H1 (cell line): ENCODE measurements around the gene G2E3. TPM values are rescaled to one million over a fixed set of nuclear protein-coding genes. Genes with fewer than 3 reads are reported as not detected.

Source experiments
- CTCF ChIA-PET: fragments of 300-600 bp; sonication (Branson Sonifier 250); formaldehyde crosslinking; loops from one replicate; lab custom pipeline; 2021; ENCODE audit not compliant: partially characterized antibody; lab: Charles Lee
- POLR2A ChIA-PET: fragments of 300-600 bp; sonication (Branson Sonifier 250); formaldehyde crosslinking; loops from one replicate; lab custom pipeline; 2021; ENCODE audit warnings: inconsistent platforms; ENCODE audit not compliant: partially characterized antibody; lab: Charles Lee
- DNase-seq, 2 experiments: peaks; one replicate each; pipeline versions ENCODE4 v3.0.0 to v3.0.0-alpha.2; 2010 to 2022; ENCODE audit warnings: low spot score in 2 of 2, low read depth in 1 of 2, mixed read lengths in 1 of 2
- FAIRE-seq: peaks from 2 replicates; lab custom pipeline; 2011; peaks lifted over from hg19 to GRCh38; lab: Jason Lieb, UNC
- H2AFZ ChIP-seq: 2 replicates; pipeline ENCODE4 v1.8.1; 2012; ENCODE audit warnings: low read length, inconsistent platforms
- H2AK5ac ChIP-seq: 2 replicates; pipeline ENCODE4 v1.6.1; 2013; ENCODE audit warnings: low read depth, low read length
- H2BK120ac ChIP-seq: replicated peaks from 2 replicates; pipeline ENCODE3; 2013; ENCODE audit warnings: low read depth, low read length, inconsistent platforms
- H2BK12ac ChIP-seq: 2 replicates; pipeline ENCODE4 v1.6.1; 2013; ENCODE audit warnings: low read depth, low read length
- H2BK15ac ChIP-seq: 2 replicates; pipeline ENCODE4 v1.6.1; 2013; ENCODE audit warnings: low read length
- H2BK20ac ChIP-seq: 2 replicates; pipeline ENCODE4 v1.6.1; 2013; ENCODE audit warnings: low read length
- H2BK5ac ChIP-seq: 2 replicates; pipeline ENCODE4 v1.6.1; 2013; ENCODE audit warnings: low read depth, low read length
- H3K14ac ChIP-seq: 2 replicates; pipeline ENCODE4 v1.6.1; 2013; ENCODE audit warnings: inconsistent platforms; ENCODE audit not compliant: insufficient read length
- H3K18ac ChIP-seq: 2 replicates; pipeline ENCODE4 v1.6.1; 2013; ENCODE audit warnings: low read length; ENCODE audit errors: extremely low read depth
- H3K23ac ChIP-seq: 2 replicates; pipeline ENCODE4 v1.6.1; 2013; ENCODE audit warnings: inconsistent platforms; ENCODE audit not compliant: insufficient read length
- H3K23me2 ChIP-seq: 2 replicates; pipeline ENCODE4 v1.6.1; 2013; ENCODE audit warnings: low read depth, low read length
- H3K27ac ChIP-seq: 2 replicates; pipeline ENCODE4 v1.6.1; 2011; ENCODE audit warnings: low read depth, low read length, inconsistent platforms
- H3K27me3 ChIP-seq, 4 experiments: replicated peaks in 1 of 4; 1 replicate in 1 of 4; 2 replicates in 3 of 4; pipeline versions ENCODE4 v1.6.1 to v1.8.1; 2011 to 2013; ENCODE audit warnings: low read length in 3 of 4, mild to moderate bottlenecking in 3 of 4, inconsistent platforms in 2 of 4, mixed read lengths in 2 of 4, moderate library complexity in 1 of 4; ENCODE audit not compliant: control insufficient read depth in 3 of 4, insufficient read depth in 3 of 4; ENCODE audit errors: extremely low read depth in 1 of 4
- H3K36me3 ChIP-seq, 4 experiments: 2 replicates each; pipeline versions ENCODE4 v1.6.1 to v1.8.1; 2011 to 2013; ENCODE audit warnings: mild to moderate bottlenecking in 4 of 4, low read length in 3 of 4, moderate library complexity in 2 of 4, control low read depth in 1 of 4, inconsistent platforms in 1 of 4; ENCODE audit not compliant: insufficient read depth in 4 of 4, control insufficient read depth in 2 of 4
- H3K4ac ChIP-seq: replicated peaks from 2 replicates; pipeline ENCODE3; 2013; ENCODE audit warnings: low read length, low read depth, mixed read lengths, inconsistent platforms; ENCODE audit not compliant: insufficient read length
- H3K4me1 ChIP-seq, 4 experiments: replicated peaks in 1 of 4; 1 replicate in 1 of 4; 2 replicates in 3 of 4; pipeline versions ENCODE4 v1.6.1 to v1.8.1; 2011 to 2013; ENCODE audit warnings: low read length in 3 of 4, inconsistent platforms in 2 of 4, mixed read lengths in 1 of 4; ENCODE audit not compliant: insufficient read depth in 4 of 4, control insufficient read depth in 3 of 4
- H3K4me2 ChIP-seq, 2 experiments: 2 replicates each; pipeline versions ENCODE4 v1.6.1 to v1.8.1; 2011 to 2013; ENCODE audit warnings: low read depth in 2 of 2, low read length in 2 of 2, control low read depth in 1 of 2, inconsistent platforms in 1 of 2, mild to moderate bottlenecking in 1 of 2; ENCODE audit not compliant: insufficient read depth in 1 of 2
- H3K4me3 ChIP-seq, 4 experiments: fragments of 200-600, 300-600 bp in 1 of 4; sonication (generic), shearing (Covaris generic), sonication (Bioruptor Twin) in 1 of 4; 2 replicates each; pipeline versions ENCODE4 v1.5.1 to v1.8.1; 2011 to 2016; ENCODE audit warnings: low read length in 4 of 4, low read depth in 3 of 4, control low read depth in 2 of 4, inconsistent platforms in 2 of 4, mild to moderate bottlenecking in 2 of 4, mixed read lengths in 1 of 4, moderate library complexity in 1 of 4; ENCODE audit not compliant: insufficient read depth in 2 of 4; ENCODE audit errors: extremely low read depth in 1 of 4
- H3K56ac ChIP-seq: replicated peaks from 2 replicates; pipeline ENCODE3; 2013; ENCODE audit warnings: low read depth, mild to moderate bottlenecking, mixed read lengths, low read length, inconsistent platforms; ENCODE audit not compliant: insufficient read length
- H3K79me1 ChIP-seq: 2 replicates; pipeline ENCODE4 v1.6.1; 2013; ENCODE audit warnings: low read depth, low read length, control low read depth
- H3K79me2 ChIP-seq, 2 experiments: 2 replicates each; pipeline versions ENCODE4 v1.6.1 to v1.8.1; 2012 to 2013; ENCODE audit warnings: low read length in 2 of 2, mild to moderate bottlenecking in 2 of 2, inconsistent platforms in 1 of 2; ENCODE audit not compliant: insufficient read depth in 2 of 2, control insufficient read depth in 1 of 2
- H3K9ac ChIP-seq, 4 experiments: replicated peaks in 1 of 4; 1 replicate in 1 of 4; 2 replicates in 3 of 4; pipeline versions ENCODE4 v1.6.1 to v1.8.1; 2011 to 2013; ENCODE audit warnings: low read depth in 3 of 4, low read length in 3 of 4, control low read depth in 2 of 4, mild to moderate bottlenecking in 2 of 4, moderate library complexity in 2 of 4, inconsistent platforms in 1 of 4; ENCODE audit errors: extremely low read depth in 1 of 4
- H3K9me3 ChIP-seq, 2 experiments: 2 replicates each; pipeline versions ENCODE4 v1.6.1 to v1.8.1; 2012 to 2013; ENCODE audit warnings: mild to moderate bottlenecking in 2 of 2, moderate library complexity in 2 of 2, control low read depth in 1 of 2, inconsistent platforms in 1 of 2, low read depth in 1 of 2, low read length in 1 of 2, mixed read lengths in 1 of 2; ENCODE audit not compliant: insufficient read depth in 2 of 2
- H4K20me1 ChIP-seq, 2 experiments: replicated peaks in 1 of 2; 2 replicates each; pipeline versions ENCODE3 to v1.8.1; 2011 to 2013; ENCODE audit warnings: inconsistent platforms in 2 of 2, low read length in 2 of 2, mild to moderate bottlenecking in 1 of 2; ENCODE audit not compliant: insufficient read depth in 2 of 2, control insufficient read depth in 1 of 2
- H4K5ac ChIP-seq: 2 replicates; pipeline ENCODE4 v1.6.1; 2013; ENCODE audit warnings: low read length, low read depth, mixed read lengths, inconsistent platforms; ENCODE audit not compliant: insufficient read length
- H4K8ac ChIP-seq: 2 replicates; pipeline ENCODE4 v1.8.0; 2013; ENCODE audit warnings: mild to moderate bottlenecking, moderate library complexity, low read length, inconsistent platforms; ENCODE audit not compliant: insufficient read depth; ENCODE audit errors: extremely low read depth
- H4K91ac ChIP-seq: replicated peaks from 2 replicates; pipeline ENCODE3; 2013; ENCODE audit warnings: low read length, mixed read lengths, inconsistent platforms; ENCODE audit not compliant: insufficient read length
- BRCA1 ChIP-seq: IDR thresholded peaks from 2 replicates; pipeline ENCODE4 v1.6.1; 2012; ENCODE audit warnings: low read depth, low read length, improper control_type of control experiment
- CTBP2 ChIP-seq: IDR thresholded peaks from 2 replicates; pipeline ENCODE4 v1.7.0; 2011; ENCODE audit warnings: borderline replicate concordance, mild to moderate bottlenecking, moderate library complexity, mixed read lengths, low read length; ENCODE audit not compliant: insufficient read depth, insufficient read length
- EGR1 ChIP-seq: IDR thresholded peaks from 2 replicates; pipeline ENCODE4 v1.6.1; 2011; ENCODE audit warnings: low read depth, low read length, borderline replicate concordance
- KDM1A ChIP-seq: fragments of 200-600, 300-600 bp; sonication (generic); IDR thresholded peaks from 2 replicates; pipeline ENCODE4 v1.7.1; 2016; ENCODE audit warnings: mild to moderate bottlenecking, low read length, borderline replicate concordance
- KDM4A ChIP-seq: IDR thresholded peaks from one replicate; pipeline ENCODE4 v1.7.1; 2012; ENCODE audit warnings: low read depth, mild to moderate bottlenecking, moderate library complexity, low read length, inconsistent platforms; ENCODE audit not compliant: severe bottlenecking
- NRF1 ChIP-seq: IDR thresholded peaks from 2 replicates; pipeline ENCODE4 v1.6.1; 2011; ENCODE audit warnings: mild to moderate bottlenecking, low read depth, low read length, improper control_type of control experiment
- POLR2A ChIP-seq, 2 experiments: IDR thresholded peaks; 1 replicate in 1 of 2; 2 replicates in 1 of 2; pipeline ENCODE4 v1.6.1; 2011; ENCODE audit warnings: low read depth in 2 of 2, low read length in 2 of 2, mild to moderate bottlenecking in 2 of 2; ENCODE audit errors: control extremely low read depth in 1 of 2
- RNF2 ChIP-seq: fragments of 200-900, 300-1000 bp; sonication (generic); IDR thresholded peaks from 2 replicates; pipeline ENCODE4 v1.7.1; 2016; ENCODE audit warnings: borderline replicate concordance, low read depth, mild to moderate bottlenecking, antibody characterized with exemption, low read length; ENCODE audit not compliant: poor library complexity, severe bottlenecking; ENCODE audit errors: missing control alignments
- SAP30 ChIP-seq: fragments of 300-600 bp; sonication (generic); IDR thresholded peaks from 2 replicates; pipeline ENCODE4 v1.7.1; 2012; ENCODE audit warnings: low read length, moderate library complexity, mild to moderate bottlenecking, inconsistent platforms; ENCODE audit not compliant: insufficient read depth, insufficient replicate concordance
- SIN3A ChIP-seq, 2 experiments: IDR thresholded peaks in 1 of 2; conservative IDR thresholded peaks in 1 of 2; 2 replicates each; pipeline ENCODE4 v1.6.1; 2011 to 2012; ENCODE audit warnings: low read length in 2 of 2, improper control_type of control experiment in 1 of 2, low read depth in 1 of 2, mild to moderate bottlenecking in 1 of 2
- SP1 ChIP-seq: IDR thresholded peaks from 2 replicates; pipeline ENCODE4 v1.6.1; 2011; ENCODE audit warnings: low read depth, low read length
- SP2 ChIP-seq: IDR thresholded peaks from 2 replicates; pipeline ENCODE4 v1.6.1; 2012; ENCODE audit warnings: mild to moderate bottlenecking, low read length, inconsistent platforms
- TBP ChIP-seq: IDR thresholded peaks from 2 replicates; pipeline ENCODE4 v1.6.1; 2011; ENCODE audit warnings: low read depth, low read length, improper control_type of control experiment
- TCF12 ChIP-seq: IDR thresholded peaks from 2 replicates; pipeline ENCODE4 v1.6.1; 2011; ENCODE audit warnings: low read depth, mild to moderate bottlenecking, low read length
- WGBS, 2 experiments: shearing (Covaris generic) in 1 of 2; methylation state at CpG; one replicate each; pipeline versions ENCODE4 v1.1.6 to v1.1.7; 2013 to 2015; ENCODE audit warnings: low lambda C conversion rate in 2 of 2, mixed read lengths in 2 of 2, inconsistent platforms in 1 of 2, low coverage in 1 of 2, missing lambda C conversion rate in 1 of 2; ENCODE audit not compliant: insufficient replicate concordance in 2 of 2, insufficient coverage in 1 of 2, insufficient read length in 1 of 2; ENCODE audit errors: extremely low coverage in 1 of 2, missing lambda C conversion rate in 1 of 2; 5-methylcytosine and 5-hydroxymethylcytosine counted together
- polyA plus RNA-seq, 7 experiments: library from polyadenylated mRNA; depleted of rRNA in 3 of 7; stranded (reverse) in 5 of 7; unstranded in 2 of 7; fragments of >200 nt in 5 of 7; fragments of 200-250 nt in 2 of 7; gene quantifications; 1 replicate in 5 of 7; 2 replicates in 1 of 7; 4 replicates in 1 of 7; pipeline versions ENCODE4 v1.2.1 to v1.2.3, GENCODE V29; 2011 to 2013; ENCODE audit warnings: missing spikeins in 2 of 7, mixed read lengths in 2 of 7
- total RNA-seq: library from RNA; stranded (reverse); fragmentation: NEBNext Ultra II Directional; extraction: Animal tissue kit (Norgen Biotek cat#: 25700); gene quantifications from 2 replicates; pipeline ENCODE4 v1.2.1, GENCODE V29; 2021

The G2E3 gene
- total and polyA plus RNA-seq, 2 of the 8 experiments (the other 6 are each of a cell fraction or from before 2014, with no cell fraction given) = 9.2 to 72.0 TPM

DNA sequence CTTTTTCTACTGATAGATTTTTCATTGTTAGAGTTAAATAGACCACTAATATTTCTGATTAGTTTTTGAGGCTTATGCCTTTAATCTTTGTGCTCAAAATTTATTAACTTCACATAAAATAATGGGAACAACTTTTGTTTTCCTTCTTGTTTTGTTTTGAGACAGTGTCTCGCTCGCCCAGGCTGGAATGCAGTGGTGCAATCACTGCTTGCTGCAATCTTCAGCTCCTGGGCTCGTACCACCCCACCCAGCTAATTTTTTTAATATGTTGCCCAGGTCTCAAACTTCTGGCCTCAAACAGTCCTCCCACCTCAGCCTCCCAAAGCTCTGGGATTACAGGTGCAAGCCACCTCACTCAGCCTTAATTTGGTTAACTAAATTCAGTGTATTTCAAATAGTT lies 80.0 kb downstream of the G2E3 start:
- H4K5ac ChIP-seq = no peak overlapping the region
- DNase-seq = no peak
- FAIRE-seq = no peak
- no peak overlapping the region for H3K4me3 ChIP-seq
- CTCF ChIA-PET = interaction anchor here (0.8 kb wide), 1 partner anchor 18 kb away, joined by 3 read pairs; no protein-coding TSS in a partner anchor
- H3K79me2 ChIP-seq = peaks cover 0 to 4% of the 10 kb centered on the region in 2 experiments; a peak in 1 of 4 replicates
- peaks cover 0 to 64% (median 17%) of the 10 kb centered on the region in 4 experiments; a peak in 6 of 8 replicates for H3K36me3 ChIP-seq
- H2BK15ac ChIP-seq = no peak overlapping the region
- H3K9me3 ChIP-seq = peaks cover 0 to 1% of the 10 kb centered on the region in 2 experiments; a peak in 1 of 4 replicates
- H3K9ac ChIP-seq = no peak overlapping the region
- no peak overlapping the region for H2AK5ac ChIP-seq
- H3K27me3 ChIP-seq = peaks cover 0 to 2% (median 0%) of the 10 kb centered on the region in 4 experiments; a peak in 1 of 7 replicates
- H4K8ac ChIP-seq = no peak overlapping the region
- WGBS, 2 experiments = 88% methylated on average over 3 of the region's 3 CpGs; no CpG with 5 or more reads in 1 of the 2 experiments
- no peaks in the 10 kb centered on the region for H3K23me2 ChIP-seq
- no peak overlapping the region for H3K18ac ChIP-seq
- H3K14ac ChIP-seq = no peak overlapping the region
- no peak overlapping the region for H2BK20ac ChIP-seq
- H3K4ac ChIP-seq = no peak overlapping the region
- no peak overlapping the region for H2BK12ac ChIP-seq
- H2BK120ac ChIP-seq = no peak overlapping the region
- H3K79me1 ChIP-seq = no peaks in the 10 kb centered on the region
- H2AFZ ChIP-seq = no peak overlapping the region
- no peak overlapping the region for H2BK5ac ChIP-seq
- H4K91ac ChIP-seq = no peak overlapping the region
- H3K27ac ChIP-seq = no peak overlapping the region
- no peaks in the 10 kb centered on the region for H3K4me1 ChIP-seq
- POLR2A ChIA-PET = interaction anchor here (2.1 kb wide), 1 partner anchor 17 kb away, joined by 7 read pairs; the partner anchor contains the start of gene SCFD1
- H3K56ac ChIP-seq = no peak overlapping the region
- H3K4me2 ChIP-seq = no peak overlapping the region
- H3K23ac ChIP-seq = no peak overlapping the region
- H4K20me1 ChIP-seq = peaks cover 0 to 3% of the 10 kb centered on the region in 2 experiments
- TF ChIP-seq SAP30 = no peak
- no peak for TF ChIP-seq BRCA1
- no peak for TF ChIP-seq TCF12
- no peak for TF ChIP-seq CTBP2
- no peak for TF ChIP-seq SP2
- no peak for TF ChIP-seq POLR2A (IDR thresholded peaks at IDR 0.05; ENCODE audit: control extremely low read depth in 1 of 2, low read depth in 2 of 2, low read length in 2 of 2)
- no peak for TF ChIP-seq SIN3A (conservative IDR thresholded peaks at IDR 0.05 in 1 of 2, IDR thresholded peaks at IDR 0.05 in 1 of 2; ENCODE audit: low read depth in 1 of 2, low read length in 2 of 2)
- TF ChIP-seq NRF1 = no peak
- no peak for TF ChIP-seq KDM4A
- TF ChIP-seq EGR1 = no peak
- TF ChIP-seq SP1 = no peak
- no peak for TF ChIP-seq KDM1A
- TF ChIP-seq RNF2 = no peak
- TF ChIP-seq TBP = no peak
